Colonic mucosa (tissue), 4 donors: ENCODE data around the gene TJAP1. TPM values are rescaled to one million over a fixed set of nuclear protein-coding genes. Genes with fewer than 3 reads are reported as not detected.
"Not testable (repeated sequence)": the region's sequence is repeated elsewhere in the genome, so short reads cannot be mapped to it uniquely, and the experiment has no call there.

Experiments used
- DNase-seq: peaks from one replicate; pipeline ENCODE4 v3.0.0-alpha.2; 2020
- H3K27ac ChIP-seq: fragments of 200-600 bp; one replicate; pipeline ENCODE4 v1.8.0; 2021
- H3K27me3 ChIP-seq: fragments of 200-600 bp; one replicate; pipeline ENCODE4 v1.8.0; 2021
- H3K36me3 ChIP-seq: fragments of 200-600 bp; one replicate; pipeline ENCODE4 v1.8.0; 2021
- H3K4me1 ChIP-seq: fragments of 200-600 bp; one replicate; pipeline ENCODE4 v1.8.0; 2021; ENCODE audit warnings: mild to moderate bottlenecking
- H3K4me3 ChIP-seq: fragments of 200-600 bp; one replicate; pipeline ENCODE4 v1.8.0; 2021
- H3K9ac ChIP-seq, 2 donors: one replicate each; pipeline ENCODE4 v1.7.0; 2013; ENCODE audit warnings: control low read depth in 2 of 2, low read depth in 2 of 2, low read length in 2 of 2
- H3K9me3 ChIP-seq: fragments of 200-600 bp; one replicate; pipeline ENCODE4 v1.8.0; 2021
- intact Hi-C: fragments of 100-400 bp; cut with DNase I; formaldehyde crosslinking; loops from one replicate; pipeline ENCODE4 v1.14.1; 2022
- total RNA-seq, 2 donors: library from RNA; stranded (reverse); fragmentation: NEBNext Ultra II Directional in 1 of 2; extraction: Animal tissue kit (Norgen Biotek cat#: 25700) in 1 of 2; gene quantifications; one replicate each; pipeline ENCODE4 v1.2.1, GENCODE V29; 2021
- TF ChIP-seq, protein P1 (sequence below): fragments of 200-600 bp; IDR thresholded peaks from one replicate; pipeline ENCODE4 v1.8.0; 2022; ENCODE audit warnings: antibody characterized with exemption, mild to moderate bottlenecking
- donor health status: healthy.
- donor health status: DM: no; HTN: no; CAD: no.
- donor health status: DM: no; HTN: no; CAD: no.

TJAP1 gene
- total RNA-seq, 2 donors from 2014 or later, result 18.6 to 26.4 TPM

DNA sequence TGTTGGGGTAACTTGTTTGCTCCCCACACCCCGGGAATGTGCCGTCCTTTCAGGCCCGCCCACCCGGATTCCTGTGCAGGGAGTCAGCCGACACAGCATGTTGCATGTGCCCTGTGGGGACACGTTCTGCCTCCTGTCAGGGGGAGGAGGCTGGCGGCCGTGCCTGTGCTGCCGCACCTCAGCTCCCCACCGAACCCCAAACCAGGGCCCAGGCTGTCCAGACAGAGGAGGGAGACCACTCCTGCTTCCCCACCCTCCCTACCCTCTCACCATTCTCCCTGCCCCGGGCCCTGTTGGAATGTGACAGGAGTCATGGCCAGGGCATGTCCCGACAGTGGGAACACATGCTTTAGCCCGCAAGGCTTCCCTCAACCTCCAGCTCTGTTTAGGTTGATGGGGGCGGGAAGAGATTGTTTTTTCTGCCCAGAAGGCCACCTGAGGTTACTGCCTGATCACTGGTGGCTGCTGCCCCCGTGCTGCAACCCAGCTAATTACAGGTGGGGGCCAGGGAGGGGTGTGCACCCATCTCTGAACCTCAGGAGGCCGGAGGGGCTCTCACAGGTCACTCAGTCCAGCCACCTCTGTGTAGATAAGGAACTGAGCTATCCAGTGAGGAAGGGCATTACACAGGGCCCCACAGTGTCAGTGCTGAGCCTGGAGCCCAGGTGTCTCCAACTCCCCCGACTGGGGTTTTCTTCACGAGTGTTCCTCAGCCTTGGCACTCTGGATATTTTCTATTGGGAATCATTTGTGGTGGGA, 19.2 kb downstream of the TJAP1 start:
- H3K36me3 ChIP-seq, result peaks cover 15% of the 10 kb centered on the region
- no peak overlapping the region for H3K27ac ChIP-seq
- no peaks in the 10 kb centered on the region for H3K4me1 ChIP-seq
- H3K9ac ChIP-seq, result no peak overlapping the region
- H3K4me3 ChIP-seq, result no peak overlapping the region
- DNase-seq, result no peak
- no peaks in the 10 kb centered on the region for H3K9me3 ChIP-seq
- H3K27me3 ChIP-seq, result no peaks in the 10 kb centered on the region
- intact Hi-C loops, result no loop called here
- TF ChIP-seq, protein P1, sequence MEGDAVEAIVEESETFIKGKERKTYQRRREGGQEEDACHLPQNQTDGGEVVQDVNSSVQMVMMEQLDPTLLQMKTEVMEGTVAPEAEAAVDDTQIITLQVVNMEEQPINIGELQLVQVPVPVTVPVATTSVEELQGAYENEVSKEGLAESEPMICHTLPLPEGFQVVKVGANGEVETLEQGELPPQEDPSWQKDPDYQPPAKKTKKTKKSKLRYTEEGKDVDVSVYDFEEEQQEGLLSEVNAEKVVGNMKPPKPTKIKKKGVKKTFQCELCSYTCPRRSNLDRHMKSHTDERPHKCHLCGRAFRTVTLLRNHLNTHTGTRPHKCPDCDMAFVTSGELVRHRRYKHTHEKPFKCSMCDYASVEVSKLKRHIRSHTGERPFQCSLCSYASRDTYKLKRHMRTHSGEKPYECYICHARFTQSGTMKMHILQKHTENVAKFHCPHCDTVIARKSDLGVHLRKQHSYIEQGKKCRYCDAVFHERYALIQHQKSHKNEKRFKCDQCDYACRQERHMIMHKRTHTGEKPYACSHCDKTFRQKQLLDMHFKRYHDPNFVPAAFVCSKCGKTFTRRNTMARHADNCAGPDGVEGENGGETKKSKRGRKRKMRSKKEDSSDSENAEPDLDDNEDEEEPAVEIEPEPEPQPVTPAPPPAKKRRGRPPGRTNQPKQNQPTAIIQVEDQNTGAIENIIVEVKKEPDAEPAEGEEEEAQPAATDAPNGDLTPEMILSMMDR, result peak; percentile 29

DNA sequence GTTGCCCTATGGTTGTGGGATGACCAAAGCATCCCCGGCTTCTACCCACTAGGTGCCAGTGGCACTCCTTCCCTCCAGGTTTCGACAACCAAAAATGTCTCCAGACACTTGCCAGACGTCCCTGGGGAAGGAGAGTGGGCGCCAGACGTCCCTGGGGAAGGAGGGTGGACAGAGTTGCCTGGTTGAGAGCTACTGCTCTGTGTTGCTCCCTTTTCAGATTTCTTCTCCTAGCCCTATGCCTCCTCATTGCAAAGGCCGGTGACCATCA, 19.7 kb downstream of the TJAP1 start:
- Histone ChIP-seq H3K27ac (no peak overlapping the region), H3K27me3 (no peaks in the 10 kb centered on the region), H3K36me3 (peaks cover 15% of the 10 kb centered on the region), H3K4me1 (no peaks in the 10 kb centered on the region), H3K9me3 (no peaks in the 10 kb centered on the region), H3K4me3 (no peak overlapping the region), H3K9ac (no peak overlapping the region)
- intact Hi-C loops, result no loop called here
- TF ChIP-seq, protein P1, result no peak
- no peak for DNase-seq

DNA sequence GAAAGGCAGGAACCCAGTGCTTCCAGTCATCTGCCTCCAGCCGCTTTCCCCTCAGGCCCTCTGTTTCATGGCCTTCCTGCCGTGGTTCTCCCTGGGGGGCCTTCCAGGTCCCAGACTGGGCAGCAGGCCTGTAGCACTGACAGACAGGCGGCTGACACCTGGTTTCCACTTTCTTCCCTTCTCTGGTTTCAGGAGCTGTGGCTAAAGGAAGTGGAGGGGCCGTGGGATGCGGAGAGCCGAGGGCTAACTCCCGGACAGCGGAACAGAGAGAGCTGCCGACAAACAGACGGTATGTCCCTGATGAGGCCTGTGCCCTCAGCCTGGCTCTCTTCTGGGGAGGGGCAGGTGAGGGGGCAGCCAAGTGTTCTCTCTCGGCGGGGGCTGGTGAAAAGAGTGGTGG, 20.3 kb downstream of the TJAP1 start:
- Histone ChIP-seq H3K4me1 (no peaks in the 10 kb centered on the region), H3K4me3 (no peak overlapping the region), H3K27ac (no peak overlapping the region), H3K9ac (no peak overlapping the region), H3K9me3 (no peaks in the 10 kb centered on the region), H3K36me3 (peaks cover 15% of the 10 kb centered on the region), H3K27me3 (no peaks in the 10 kb centered on the region)
- TF ChIP-seq, protein P1, result no peak
- DNase-seq, result no peak
- intact Hi-C loops, result no loop called here

DNA sequence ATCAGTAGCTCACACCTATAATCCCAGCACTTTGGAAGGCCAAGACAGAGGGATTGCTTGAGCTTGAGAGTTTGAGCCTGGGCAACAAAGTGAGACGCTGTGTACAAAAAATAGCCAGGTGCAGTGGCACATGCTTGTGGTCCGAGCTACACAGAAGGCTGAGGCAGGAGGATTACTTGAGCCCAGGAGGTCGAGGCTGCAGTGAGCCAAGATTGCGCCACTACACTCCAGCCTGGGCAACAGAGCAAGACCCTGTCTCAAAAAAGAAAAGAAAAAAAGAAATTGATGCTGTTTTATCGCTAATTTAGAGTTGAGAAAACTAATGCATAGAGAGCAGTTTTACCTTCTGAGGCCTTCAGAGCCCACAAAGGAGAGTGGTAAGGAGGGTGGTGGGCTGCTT, 20.9 kb downstream of the TJAP1 start:
- H3K27me3 ChIP-seq, intact Hi-C loops, H3K9me3 ChIP-seq, H3K27ac ChIP-seq, H3K4me3 ChIP-seq, DNase-seq, H3K4me1 ChIP-seq, H3K9ac ChIP-seq: not testable (repeated sequence)
- H3K36me3 ChIP-seq, result peaks cover 15% of the 10 kb centered on the region

DNA sequence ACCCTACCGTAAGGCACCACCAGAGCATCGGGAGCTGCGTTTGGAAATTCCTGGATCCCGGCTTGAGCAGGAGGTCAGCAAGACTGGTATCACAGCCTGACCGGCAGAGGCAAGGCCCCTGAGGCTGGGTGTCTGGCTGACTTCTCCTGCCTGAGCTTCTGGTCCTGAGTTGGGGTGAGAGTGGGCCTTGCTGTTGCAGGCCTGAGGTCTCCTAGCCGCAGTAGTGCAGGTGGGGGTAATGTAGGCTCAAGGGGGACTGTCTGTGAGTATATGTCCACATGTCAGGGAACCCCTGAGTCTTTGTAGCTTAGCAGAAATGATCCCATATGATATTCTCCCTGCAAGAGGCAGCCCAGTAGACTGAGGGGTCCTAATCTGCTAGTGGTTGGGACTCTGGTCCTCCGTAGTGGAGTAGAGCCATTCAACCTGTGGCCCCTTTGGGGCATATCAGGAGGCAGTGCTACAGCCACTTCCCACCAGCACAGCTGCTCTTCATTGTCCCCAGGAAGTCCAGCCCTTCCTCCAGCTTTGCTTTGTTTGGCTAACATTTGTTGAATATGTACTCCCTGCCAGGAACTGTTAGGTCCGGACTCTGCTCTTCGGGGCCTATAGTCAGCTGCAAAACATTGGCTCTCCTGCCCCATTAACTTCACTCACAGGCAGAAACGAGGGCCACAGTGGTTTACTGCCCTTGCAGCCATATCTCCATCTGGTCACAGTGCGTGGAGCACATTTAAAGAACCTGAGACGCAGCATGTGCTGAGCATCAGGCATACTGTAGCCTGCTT, 21.9 kb downstream of the TJAP1 start:
- Histone ChIP-seq H3K36me3 (peaks cover 15% of the 10 kb centered on the region), H3K27me3 (no peaks in the 10 kb centered on the region), H3K27ac (no peak overlapping the region), H3K9ac (no peak overlapping the region), H3K4me3 (no peak overlapping the region), H3K9me3 (no peaks in the 10 kb centered on the region), H3K4me1 (no peaks in the 10 kb centered on the region)
- intact Hi-C loops, result no loop called here
- TF ChIP-seq, protein P1, result no peak
- DNase-seq, result no peak

DNA sequence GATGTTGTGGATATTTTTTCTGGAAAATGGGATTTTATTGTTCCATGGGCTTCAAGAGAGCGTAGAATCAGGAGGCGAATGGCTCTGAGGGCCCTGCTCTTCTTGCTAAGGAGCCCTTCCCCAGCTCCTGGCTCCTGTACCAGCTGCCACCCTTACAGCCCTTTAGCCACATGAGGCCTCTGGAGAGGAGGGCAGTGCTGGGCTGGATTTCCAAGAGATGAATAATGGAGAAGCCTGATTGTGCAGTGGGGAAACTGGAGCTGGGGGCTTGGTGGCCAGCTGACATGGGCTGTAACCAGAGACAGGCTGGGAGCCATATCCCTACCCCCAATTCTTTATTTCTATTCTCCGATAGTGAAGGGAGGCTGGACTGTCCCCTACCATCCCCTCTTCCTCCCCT, 23.6 kb downstream of the TJAP1 start:
- Histone ChIP-seq H3K27ac (no peak overlapping the region), H3K27me3 (no peaks in the 10 kb centered on the region), H3K4me1 (no peaks in the 10 kb centered on the region), H3K9ac (no peak overlapping the region), H3K9me3 (no peaks in the 10 kb centered on the region), H3K36me3 (peaks cover 15% of the 10 kb centered on the region), H3K4me3 (no peak overlapping the region)
- DNase-seq, result no peak
- intact Hi-C loops, result loop anchor here (10.0 kb wide), 1 partner anchor 236 kb away; no protein-coding TSS in a partner anchor
- TF ChIP-seq, protein P1, result no peak
